Measurements from ENCODE around the gene SELENON. TPM values are rescaled to one million over a fixed set of nuclear protein-coding genes. Genes with fewer than 3 reads are reported as not detected.

SELENON gene
- total RNA-seq, 1 donor from 2014 or later, result 45.2 TPM

- Histone ChIP-seq H3K27ac (replicated peaks) (no peak overlapping the region), H3K4me1 (peaks cover 18% of the 10 kb centered on the region), H3K27me3 (ENCODE audit: low read depth) (no peaks in the 10 kb centered on the region), H3K36me3 (no peaks in the 10 kb centered on the region), H3K4me3 (no peak overlapping the region), H3K9me3 (replicated peaks) (no peaks in the 10 kb centered on the region)
- intact Hi-C loops (cut with micrococcal nuclease), result no loop called here
- TF ChIP-seq CTCF (IDR thresholded peaks at IDR 0.05; ENCODE audit: borderline replicate concordance), result no peak
- DNase-seq, result no peak
Observed at GRCh38 chr1:25760871-25761270, 39.1 kb upstream of the SELENON start.

- Histone ChIP-seq H3K36me3 (no peaks in the 10 kb centered on the region), H3K27me3 (ENCODE audit: low read depth) (no peaks in the 10 kb centered on the region), H3K9me3 (replicated peaks) (no peaks in the 10 kb centered on the region), H3K4me1 (peaks cover 28% of the 10 kb centered on the region), H3K4me3 (no peak overlapping the region), H3K27ac (replicated peaks) (no peak overlapping the region)
- no peak for TF ChIP-seq CTCF (IDR thresholded peaks at IDR 0.05; ENCODE audit: borderline replicate concordance)
- intact Hi-C loops (cut with micrococcal nuclease), result no loop called here
- no peak for DNase-seq
Observed at GRCh38 chr1:25763493-25763892, 36.5 kb upstream of the SELENON start.

GRCh38 chr1:25765136-25765922 lies 34.7 kb upstream of the SELENON start:
- no peak for TF ChIP-seq CTCF (IDR thresholded peaks at IDR 0.05; ENCODE audit: borderline replicate concordance)
- no peaks in the 10 kb centered on the region for H3K27me3 ChIP-seq (ENCODE audit: low read depth)
- H3K4me3 ChIP-seq, result no peak overlapping the region
- H3K27ac ChIP-seq (replicated peaks), result peak overlapping the region; percentile 40
- H3K36me3 ChIP-seq, result no peaks in the 10 kb centered on the region
- intact Hi-C loops (cut with micrococcal nuclease), result no loop called here
- no peak for DNase-seq
- H3K4me1 ChIP-seq, result peaks cover 35% of the 10 kb centered on the region
- no peaks in the 10 kb centered on the region for H3K9me3 ChIP-seq (replicated peaks)

GRCh38 chr1:25765923-25766589 lies 33.9 kb upstream of the SELENON start:
- H3K27ac ChIP-seq (replicated peaks), result peak overlapping the region; percentile 40

More at GRCh38 chr1:25765923-25766589, 33.9 kb upstream of the SELENON start:
- TF ChIP-seq CTCF (IDR thresholded peaks at IDR 0.05; ENCODE audit: borderline replicate concordance), result no peak
- no peak for DNase-seq
- no peaks in the 10 kb centered on the region for H3K9me3 ChIP-seq (replicated peaks)
- H3K4me1 ChIP-seq, result peaks cover 40% of the 10 kb centered on the region
- no peaks in the 10 kb centered on the region for H3K36me3 ChIP-seq
- no peaks in the 10 kb centered on the region for H3K27me3 ChIP-seq (ENCODE audit: low read depth)
- H3K4me3 ChIP-seq, result no peak overlapping the region
- intact Hi-C loops (cut with micrococcal nuclease), result no loop called here

Measured in left ventricle myocardium inferior (tissue), 1 donor.